ENCODE data around the gene TMEM134.

DNA sequence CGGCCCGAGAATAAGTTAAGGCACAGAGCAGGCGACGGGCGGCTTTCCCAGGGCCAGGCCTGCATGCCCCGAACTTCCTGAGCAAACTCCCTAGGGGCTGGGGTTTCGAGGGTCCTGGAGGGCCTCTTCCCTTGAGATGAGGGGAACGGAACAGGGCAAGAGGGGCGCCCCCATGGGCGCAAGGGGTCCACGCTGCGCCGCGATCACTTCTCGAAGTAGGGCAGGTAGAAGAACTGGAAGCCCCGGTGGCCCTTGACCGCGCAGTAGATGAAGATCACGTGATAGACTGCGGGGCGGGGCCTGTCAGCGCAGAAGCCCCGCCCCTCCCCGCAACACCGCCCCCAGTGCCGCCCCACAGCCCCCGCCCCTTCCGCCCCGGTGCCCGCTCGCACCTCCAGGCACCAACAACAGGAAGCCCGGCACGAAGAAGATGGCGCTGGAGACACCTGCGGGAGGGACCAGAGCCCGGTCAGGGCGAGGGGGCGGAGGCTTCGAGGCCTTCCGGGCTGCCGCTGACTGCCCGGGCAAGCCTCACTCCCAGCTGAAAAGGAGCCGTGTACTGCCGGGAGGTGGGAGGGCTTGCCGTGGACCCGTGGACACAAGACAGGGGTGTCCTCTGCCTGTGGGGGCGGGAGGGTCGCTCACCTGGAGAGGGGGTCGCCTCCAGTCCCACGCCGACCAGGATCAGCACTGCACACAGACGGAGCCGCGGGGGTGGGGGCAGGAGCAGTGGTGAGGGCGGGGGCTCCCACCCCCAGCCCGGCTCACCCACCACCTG lies 4.5 kb downstream of the TMEM134 start:
- TF ChIP-seq, protein P1, sequence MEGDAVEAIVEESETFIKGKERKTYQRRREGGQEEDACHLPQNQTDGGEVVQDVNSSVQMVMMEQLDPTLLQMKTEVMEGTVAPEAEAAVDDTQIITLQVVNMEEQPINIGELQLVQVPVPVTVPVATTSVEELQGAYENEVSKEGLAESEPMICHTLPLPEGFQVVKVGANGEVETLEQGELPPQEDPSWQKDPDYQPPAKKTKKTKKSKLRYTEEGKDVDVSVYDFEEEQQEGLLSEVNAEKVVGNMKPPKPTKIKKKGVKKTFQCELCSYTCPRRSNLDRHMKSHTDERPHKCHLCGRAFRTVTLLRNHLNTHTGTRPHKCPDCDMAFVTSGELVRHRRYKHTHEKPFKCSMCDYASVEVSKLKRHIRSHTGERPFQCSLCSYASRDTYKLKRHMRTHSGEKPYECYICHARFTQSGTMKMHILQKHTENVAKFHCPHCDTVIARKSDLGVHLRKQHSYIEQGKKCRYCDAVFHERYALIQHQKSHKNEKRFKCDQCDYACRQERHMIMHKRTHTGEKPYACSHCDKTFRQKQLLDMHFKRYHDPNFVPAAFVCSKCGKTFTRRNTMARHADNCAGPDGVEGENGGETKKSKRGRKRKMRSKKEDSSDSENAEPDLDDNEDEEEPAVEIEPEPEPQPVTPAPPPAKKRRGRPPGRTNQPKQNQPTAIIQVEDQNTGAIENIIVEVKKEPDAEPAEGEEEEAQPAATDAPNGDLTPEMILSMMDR (IDR thresholded peaks at IDR 0.05; ENCODE audit: insufficient read depth, low read depth, low read length) = no peak
- no peak for TF ChIP-seq EZH2 (IDR thresholded peaks at IDR 0.05; ENCODE audit: insufficient read depth, low read length)
